Measurements from ENCODE around the gene SHLD3. TPM values are rescaled to one million over a fixed set of nuclear protein-coding genes. Genes with fewer than 3 reads are reported as not detected.

Gene SHLD3
- total RNA-seq, 1 experiment from 2014 or later: 3.7 TPM

- ChIA-PET CTCF (no interaction called here), POLR2A (no interaction called here)
- TF ChIP-seq, protein P1, sequence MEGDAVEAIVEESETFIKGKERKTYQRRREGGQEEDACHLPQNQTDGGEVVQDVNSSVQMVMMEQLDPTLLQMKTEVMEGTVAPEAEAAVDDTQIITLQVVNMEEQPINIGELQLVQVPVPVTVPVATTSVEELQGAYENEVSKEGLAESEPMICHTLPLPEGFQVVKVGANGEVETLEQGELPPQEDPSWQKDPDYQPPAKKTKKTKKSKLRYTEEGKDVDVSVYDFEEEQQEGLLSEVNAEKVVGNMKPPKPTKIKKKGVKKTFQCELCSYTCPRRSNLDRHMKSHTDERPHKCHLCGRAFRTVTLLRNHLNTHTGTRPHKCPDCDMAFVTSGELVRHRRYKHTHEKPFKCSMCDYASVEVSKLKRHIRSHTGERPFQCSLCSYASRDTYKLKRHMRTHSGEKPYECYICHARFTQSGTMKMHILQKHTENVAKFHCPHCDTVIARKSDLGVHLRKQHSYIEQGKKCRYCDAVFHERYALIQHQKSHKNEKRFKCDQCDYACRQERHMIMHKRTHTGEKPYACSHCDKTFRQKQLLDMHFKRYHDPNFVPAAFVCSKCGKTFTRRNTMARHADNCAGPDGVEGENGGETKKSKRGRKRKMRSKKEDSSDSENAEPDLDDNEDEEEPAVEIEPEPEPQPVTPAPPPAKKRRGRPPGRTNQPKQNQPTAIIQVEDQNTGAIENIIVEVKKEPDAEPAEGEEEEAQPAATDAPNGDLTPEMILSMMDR (IDR thresholded peaks at IDR 0.05; ENCODE audit: unreplicated experiment): no peak
- Mint-ChIP-seq H3K36me3 (ENCODE audit: insufficient read depth, unreplicated experiment) (peaks cover 37% of the 10 kb centered on the region), H3K27ac (ENCODE audit: low read depth, unreplicated experiment) (no peak overlapping the region), H3K27me3 (ENCODE audit: insufficient read depth, unreplicated experiment) (no peaks in the 10 kb centered on the region), H3K4me1 (ENCODE audit: insufficient read depth, unreplicated experiment) (no peaks in the 10 kb centered on the region), H3K9me3 (ENCODE audit: unreplicated experiment) (no peaks in the 10 kb centered on the region), H3K4me3 (ENCODE audit: unreplicated experiment) (no peak overlapping the region)
- no peak for DNase-seq (ENCODE audit: unreplicated experiment)
- intact Hi-C loops (cut with micrococcal nuclease): no loop called here
- BruUV-seq (replicated peaks): no TSS peak
Observed at GRCh38 chr5:65654713-65655112, 29.9 kb downstream of the SHLD3 start.

DNA sequence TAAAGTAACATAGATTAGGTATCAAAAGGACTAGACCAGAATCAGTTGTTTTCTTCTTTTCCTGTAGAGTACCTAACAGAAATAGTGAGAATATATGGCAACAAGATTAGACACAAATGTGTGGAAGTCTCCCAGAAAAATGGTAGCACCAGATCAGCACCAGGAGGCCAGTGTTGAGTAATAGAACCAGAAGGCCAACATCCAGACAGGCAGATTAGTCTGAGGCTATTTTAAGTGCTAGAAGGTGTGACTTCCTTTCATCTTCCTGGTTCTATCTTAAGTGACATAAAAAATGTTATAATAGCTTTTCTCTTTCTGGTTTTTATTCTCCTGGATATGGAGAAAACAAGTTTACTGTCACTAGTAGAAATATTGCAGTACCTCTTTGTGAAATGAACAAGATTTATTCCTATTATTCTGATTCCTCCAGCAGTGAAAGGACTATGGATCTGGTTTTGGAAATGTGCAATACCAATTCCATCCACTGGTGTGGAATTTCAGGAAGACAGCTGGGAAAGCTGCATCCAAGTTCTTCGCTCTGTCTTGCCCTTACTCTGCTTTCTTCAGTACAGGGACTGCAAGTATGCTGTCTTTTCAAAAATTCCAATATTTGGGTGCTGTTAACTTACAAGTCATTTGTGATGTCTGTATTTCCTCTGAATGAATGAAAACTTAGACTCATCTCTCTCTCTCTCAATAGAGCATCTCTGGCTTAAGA is 39.1 kb downstream of the SHLD3 start:
- ChIA-PET POLR2A (interaction anchor here (0.9 to 1.5 kb wide), 5 partner anchors 8 to 59 kb away, joined by 3 to 5 read pairs (median 3); no protein-coding TSS in a partner anchor), CTCF (interaction anchor here (0.6 to 2.5 kb wide), 10 partner anchors 9 to 435 kb away, joined by 3 to 12 read pairs (median 4); no protein-coding TSS in a partner anchor)
- H3K36me3 Mint-ChIP-seq (ENCODE audit: insufficient read depth, unreplicated experiment): peaks cover 42% of the 10 kb centered on the region
- H3K4me1 Mint-ChIP-seq (ENCODE audit: insufficient read depth, unreplicated experiment): no peaks in the 10 kb centered on the region
- TF ChIP-seq, protein P1 (IDR thresholded peaks at IDR 0.05; ENCODE audit: unreplicated experiment): peak; percentile 31
- H3K4me3 Mint-ChIP-seq (ENCODE audit: unreplicated experiment): no peak overlapping the region
- peak; percentile 31 for DNase-seq (ENCODE audit: unreplicated experiment)
- BruUV-seq (replicated peaks): no TSS peak
- intact Hi-C loops (cut with micrococcal nuclease): no loop called here
- H3K9me3 Mint-ChIP-seq (ENCODE audit: unreplicated experiment): no peaks in the 10 kb centered on the region
- no peak overlapping the region for H3K27ac Mint-ChIP-seq (ENCODE audit: low read depth, unreplicated experiment)
- no peaks in the 10 kb centered on the region for H3K27me3 Mint-ChIP-seq (ENCODE audit: insufficient read depth, unreplicated experiment)

GRCh38 chr5:65668696-65669095 is 43.9 kb downstream of the SHLD3 start:
- H3K27ac Mint-ChIP-seq (ENCODE audit: low read depth, unreplicated experiment): no peak overlapping the region
- no peaks in the 10 kb centered on the region for H3K9me3 Mint-ChIP-seq (ENCODE audit: unreplicated experiment)
- H3K36me3 Mint-ChIP-seq (ENCODE audit: insufficient read depth, unreplicated experiment): peaks cover 22% of the 10 kb centered on the region
- BruUV-seq (replicated peaks): no TSS peak
- DNase-seq (ENCODE audit: unreplicated experiment): no peak
- H3K27me3 Mint-ChIP-seq (ENCODE audit: insufficient read depth, unreplicated experiment): no peaks in the 10 kb centered on the region
- TF ChIP-seq, protein P1 (IDR thresholded peaks at IDR 0.05; ENCODE audit: unreplicated experiment): no peak
- ChIA-PET CTCF (no interaction called here), POLR2A (no interaction called here)
- no peak overlapping the region for H3K4me3 Mint-ChIP-seq (ENCODE audit: unreplicated experiment)
- intact Hi-C loops (cut with micrococcal nuclease): no loop called here
- H3K4me1 Mint-ChIP-seq (ENCODE audit: insufficient read depth, unreplicated experiment): no peaks in the 10 kb centered on the region

GRCh38 chr5:65672796-65673195 is 48.0 kb downstream of the SHLD3 start:
- no peak overlapping the region for H3K4me3 Mint-ChIP-seq (ENCODE audit: unreplicated experiment)
- no peak overlapping the region for H3K27ac Mint-ChIP-seq (ENCODE audit: low read depth, unreplicated experiment)
- H3K36me3 Mint-ChIP-seq (ENCODE audit: insufficient read depth, unreplicated experiment): peaks cover 25% of the 10 kb centered on the region
- POLR2A ChIA-PET: interaction anchor here (0.7 kb wide), 1 partner anchor 9 kb away, joined by 3 read pairs; no protein-coding TSS in a partner anchor
- BruUV-seq (replicated peaks): no TSS peak
- intact Hi-C loops (cut with micrococcal nuclease): no loop called here
- no peak for DNase-seq (ENCODE audit: unreplicated experiment)
- no peaks in the 10 kb centered on the region for H3K27me3 Mint-ChIP-seq (ENCODE audit: insufficient read depth, unreplicated experiment)
- no peaks in the 10 kb centered on the region for H3K4me1 Mint-ChIP-seq (ENCODE audit: insufficient read depth, unreplicated experiment)
- CTCF ChIA-PET: interaction anchor here (0.7 to 1.2 kb wide), 2 partner anchors 8 to 482 kb away, joined by 3 to 4 read pairs; no protein-coding TSS in a partner anchor
- TF ChIP-seq, protein P1 (IDR thresholded peaks at IDR 0.05; ENCODE audit: unreplicated experiment): no peak
- no peaks in the 10 kb centered on the region for H3K9me3 Mint-ChIP-seq (ENCODE audit: unreplicated experiment)
